Neutrophil (primary cell): ENCODE results near the gene RCOR3.

ENCODE experiments used
- H3K27ac ChIP-seq: fragments of 200-600 bp; sonication (generic); 2 replicates; pipeline ENCODE4 v1.5.1; 2016; ENCODE audit warnings: mild to moderate bottlenecking, moderate library complexity
- H3K27me3 ChIP-seq: fragments of 200-600 bp; sonication (generic); 2 replicates; pipeline ENCODE4 v1.6.0; 2016; ENCODE audit warnings: mild to moderate bottlenecking
- H3K36me3 ChIP-seq: fragments of 200-600 bp; sonication (generic); 2 replicates; pipeline ENCODE4 v1.5.1; 2017
- H3K4me1 ChIP-seq, 2 experiments: fragments of 200-600 bp in 1 of 2; sonication (generic) in 1 of 2; 1 replicate in 1 of 2; 2 replicates in 1 of 2; pipeline versions ENCODE4 v1.5.1 to v1.6.1; 2013 to 2016; ENCODE audit warnings: low read depth in 1 of 2, low read length in 1 of 2, mild to moderate bottlenecking in 1 of 2, moderate library complexity in 1 of 2; ENCODE audit not compliant: control insufficient read depth in 1 of 2, insufficient read depth in 1 of 2
- H3K4me3 ChIP-seq, 2 experiments: fragments of 200-600 bp in 1 of 2; sonication (generic) in 1 of 2; 1 replicate in 1 of 2; 2 replicates in 1 of 2; pipeline ENCODE4 v1.5.1; 2013 to 2016; ENCODE audit warnings: low read depth in 1 of 2, low read length in 1 of 2, mild to moderate bottlenecking in 1 of 2, moderate library complexity in 1 of 2
- H3K9me3 ChIP-seq: fragments of 200-600 bp; sonication (generic); 2 replicates; pipeline ENCODE4 v1.5.1; 2016
- CTCF ChIP-seq: fragments of 200-600 bp; sonication (generic); IDR thresholded peaks from 2 replicates; pipeline ENCODE4 v1.5.1; 2016; ENCODE audit warnings: antibody characterized with exemption

The RCOR3 gene

GRCh38 chr1:211258756-211259637 is at the start of gene RCOR3:
Gene RCOR3 (plus strand): TSS chr1:211259366. CDS start chr1:211259561, 195 bp downstream.
- H3K27ac ChIP-seq, result peak within 1 kb of the TSS; percentile 97
- H3K36me3 ChIP-seq, result peaks cover 8% of the 10 kb centered on the region
- H3K4me3 ChIP-seq, result peak within 1 kb of the TSS; percentile 88 to 90
- peak; percentile 74 for TF ChIP-seq CTCF
- no peaks in the 10 kb centered on the region for H3K27me3 ChIP-seq
- H3K4me1 ChIP-seq, result peaks cover 12 to 20% of the 10 kb centered on the region in 2 experiments
- H3K9me3 ChIP-seq, result no peaks in the 10 kb centered on the region

GRCh38 chr1:211210052-211210451 is 49.1 kb upstream of the RCOR3 start:
- Histone ChIP-seq H3K4me3 (no peak overlapping the region), H3K27ac (no peak overlapping the region), H3K27me3 (no peaks in the 10 kb centered on the region), H3K9me3 (no peaks in the 10 kb centered on the region), H3K4me1 (no peaks in the 10 kb centered on the region), H3K36me3 (no peaks in the 10 kb centered on the region)
- TF ChIP-seq CTCF, result no peak

- Histone ChIP-seq H3K27ac (no peak overlapping the region), H3K4me1 (no peaks in the 10 kb centered on the region), H3K4me3 (no peak overlapping the region), H3K36me3 (no peaks in the 10 kb centered on the region), H3K27me3 (no peaks in the 10 kb centered on the region), H3K9me3 (no peaks in the 10 kb centered on the region)
- TF ChIP-seq CTCF, result no peak
Measured at GRCh38 chr1:211210965-211211364, 48.2 kb upstream of the RCOR3 start.

GRCh38 chr1:211213702-211214101 is 45.5 kb upstream of the RCOR3 start:
- Histone ChIP-seq H3K4me3 (no peak overlapping the region), H3K9me3 (no peaks in the 10 kb centered on the region), H3K27ac (no peak overlapping the region), H3K36me3 (no peaks in the 10 kb centered on the region), H3K4me1 (no peaks in the 10 kb centered on the region), H3K27me3 (peaks cover 4% of the 10 kb centered on the region)
- TF ChIP-seq CTCF, result no peak

- H3K36me3 ChIP-seq, result no peaks in the 10 kb centered on the region
- no peak for TF ChIP-seq CTCF
- no peak overlapping the region for H3K4me3 ChIP-seq
- no peaks in the 10 kb centered on the region for H3K4me1 ChIP-seq
- no peak overlapping the region for H3K27ac ChIP-seq
- H3K9me3 ChIP-seq, result no peaks in the 10 kb centered on the region
- H3K27me3 ChIP-seq, result peaks cover 4% of the 10 kb centered on the region
Measured at GRCh38 chr1:211215577-211215976, 43.6 kb upstream of the RCOR3 start.
